ENCODE results near the gene CCDC33.

The CCDC33 gene

GRCh38 chr15:74327756-74328155 is 91.6 kb downstream of the CCDC33 start:
- H3K27me3 ChIP-seq (ENCODE audit: insufficient read depth, poor library complexity, severe bottlenecking): peaks cover 4% of the 10 kb centered on the region
- TF ChIP-seq, protein P1, sequence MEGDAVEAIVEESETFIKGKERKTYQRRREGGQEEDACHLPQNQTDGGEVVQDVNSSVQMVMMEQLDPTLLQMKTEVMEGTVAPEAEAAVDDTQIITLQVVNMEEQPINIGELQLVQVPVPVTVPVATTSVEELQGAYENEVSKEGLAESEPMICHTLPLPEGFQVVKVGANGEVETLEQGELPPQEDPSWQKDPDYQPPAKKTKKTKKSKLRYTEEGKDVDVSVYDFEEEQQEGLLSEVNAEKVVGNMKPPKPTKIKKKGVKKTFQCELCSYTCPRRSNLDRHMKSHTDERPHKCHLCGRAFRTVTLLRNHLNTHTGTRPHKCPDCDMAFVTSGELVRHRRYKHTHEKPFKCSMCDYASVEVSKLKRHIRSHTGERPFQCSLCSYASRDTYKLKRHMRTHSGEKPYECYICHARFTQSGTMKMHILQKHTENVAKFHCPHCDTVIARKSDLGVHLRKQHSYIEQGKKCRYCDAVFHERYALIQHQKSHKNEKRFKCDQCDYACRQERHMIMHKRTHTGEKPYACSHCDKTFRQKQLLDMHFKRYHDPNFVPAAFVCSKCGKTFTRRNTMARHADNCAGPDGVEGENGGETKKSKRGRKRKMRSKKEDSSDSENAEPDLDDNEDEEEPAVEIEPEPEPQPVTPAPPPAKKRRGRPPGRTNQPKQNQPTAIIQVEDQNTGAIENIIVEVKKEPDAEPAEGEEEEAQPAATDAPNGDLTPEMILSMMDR (IDR thresholded peaks at IDR 0.05; ENCODE audit: insufficient read depth, low read length): no peak
- TF ChIP-seq POLR2AphosphoS5 (IDR thresholded peaks at IDR 0.05; ENCODE audit: low read depth) (no peak), SPI1 (IDR thresholded peaks at IDR 0.05; ENCODE audit: borderline replicate concordance, low read depth) (no peak), REST (IDR thresholded peaks at IDR 0.05; ENCODE audit: insufficient replicate concordance, low read depth) (no peak), GABPA (IDR thresholded peaks at IDR 0.05; ENCODE audit: low read depth) (no peak)
- H3K4me3 ChIP-seq (replicated peaks; ENCODE audit: insufficient read depth, low read length): no peak overlapping the region
- no peak for DNase-seq (ENCODE audit: low read depth in 1 of 2, low spot score in 1 of 2)
- H3K27ac ChIP-seq (replicated peaks): no peak overlapping the region

GRCh38 chr15:74328331-74329056 is 92.4 kb downstream of the CCDC33 start:
- Histone ChIP-seq H3K4me3 (replicated peaks; ENCODE audit: insufficient read depth, low read length) (no peak overlapping the region), H3K27me3 (ENCODE audit: insufficient read depth, poor library complexity, severe bottlenecking) (peaks cover 4% of the 10 kb centered on the region), H3K27ac (replicated peaks) (no peak overlapping the region)
- TF ChIP-seq REST (IDR thresholded peaks at IDR 0.05; ENCODE audit: insufficient replicate concordance, low read depth) (no peak), POLR2AphosphoS5 (IDR thresholded peaks at IDR 0.05; ENCODE audit: low read depth) (no peak), GABPA (IDR thresholded peaks at IDR 0.05; ENCODE audit: low read depth) (no peak)
- TF ChIP-seq, protein P1 (IDR thresholded peaks at IDR 0.05; ENCODE audit: insufficient read depth, low read length): no peak
- DNase-seq (ENCODE audit: low read depth in 1 of 2, low spot score in 1 of 2): no peak

DNA sequence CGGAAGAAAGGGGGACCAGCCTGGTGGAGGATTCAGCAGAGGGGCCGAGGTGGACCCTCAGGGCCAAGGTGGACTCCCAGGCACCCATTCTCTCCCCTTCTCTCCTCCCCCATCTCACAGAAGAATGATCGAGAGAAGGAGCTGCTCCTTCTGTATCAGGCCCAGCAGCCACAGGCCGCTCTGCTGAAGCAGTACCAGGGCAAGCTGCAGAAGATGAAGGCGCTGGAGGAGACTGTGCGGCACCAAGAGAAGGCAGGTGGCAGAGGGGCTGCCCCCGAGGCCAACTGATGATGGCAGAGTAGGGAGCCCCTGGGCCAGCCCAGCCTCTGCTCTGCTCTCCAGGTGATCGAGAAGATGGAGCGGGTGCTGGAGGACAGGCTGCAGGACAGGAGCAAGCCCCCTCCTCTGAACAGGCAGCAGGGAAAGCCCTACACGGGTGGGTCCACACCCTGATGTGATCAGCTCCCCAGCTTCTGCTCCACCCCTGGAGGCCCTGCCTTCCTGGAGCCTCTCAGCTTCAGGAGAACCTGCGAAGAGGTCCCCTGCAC is 94.8 kb downstream of the CCDC33 start:
- Histone ChIP-seq H3K4me3 (replicated peaks; ENCODE audit: insufficient read depth, low read length) (no peak overlapping the region), H3K27me3 (ENCODE audit: insufficient read depth, poor library complexity, severe bottlenecking) (peaks cover 4% of the 10 kb centered on the region), H3K27ac (replicated peaks) (no peak overlapping the region)
- no peak for DNase-seq (ENCODE audit: low read depth in 1 of 2, low spot score in 1 of 2)
- TF ChIP-seq, protein P1 (IDR thresholded peaks at IDR 0.05; ENCODE audit: insufficient read depth, low read length): no peak
- TF ChIP-seq GABPA (IDR thresholded peaks at IDR 0.05; ENCODE audit: low read depth) (no peak), SPI1 (IDR thresholded peaks at IDR 0.05; ENCODE audit: borderline replicate concordance, low read depth) (no peak), POLR2AphosphoS5 (IDR thresholded peaks at IDR 0.05; ENCODE audit: low read depth) (no peak), REST (IDR thresholded peaks at IDR 0.05; ENCODE audit: insufficient replicate concordance, low read depth) (no peak)

Data from HL-60 (cell line).